Hepatocyte (in vitro differentiated cells): ENCODE data around the gene PEAR1. TPM values are rescaled to one million over a fixed set of nuclear protein-coding genes. Genes with fewer than 3 reads are reported as not detected.

Source experiments
- DNase-seq: peaks from one replicate; pipeline ENCODE4 v3.0.0-alpha.2; 2016; ENCODE audit warnings: low spot score
- H2AFZ ChIP-seq: fragments of 200-600 bp; sonication (generic); 2 replicates; pipeline ENCODE4 v1.6.0; 2016; ENCODE audit warnings: antibody characterized with exemption, mild to moderate bottlenecking
- H3K27ac ChIP-seq: fragments of 200-600 bp; sonication (generic); 2 replicates; pipeline ENCODE4 v1.5.1; 2016; ENCODE audit warnings: mild to moderate bottlenecking
- H3K27me3 ChIP-seq: fragments of 200-600 bp; sonication (generic); 2 replicates; pipeline ENCODE4 v1.6.1; 2016
- H3K36me3 ChIP-seq: fragments of 200-600 bp; sonication (generic); replicated peaks from 2 replicates; pipeline ENCODE4 v1.5.1; 2016; ENCODE audit warnings: low read depth; ENCODE audit not compliant: insufficient read depth
- H3K4me1 ChIP-seq: fragments of 200-600 bp; sonication (generic); 2 replicates; pipeline ENCODE4 v1.5.1; 2016; ENCODE audit warnings: mild to moderate bottlenecking, moderate library complexity; ENCODE audit not compliant: insufficient read depth
- H3K4me2 ChIP-seq: fragments of 200-600 bp; sonication (generic); 2 replicates; pipeline ENCODE4 v1.6.0; 2016
- H3K4me3 ChIP-seq: fragments of 200-600 bp; sonication (generic); 2 replicates; pipeline ENCODE4 v1.5.1; 2016; ENCODE audit warnings: mild to moderate bottlenecking
- H3K79me2 ChIP-seq: fragments of 200-600 bp; sonication (generic); 2 replicates; pipeline ENCODE4 v1.6.0; 2017; ENCODE audit warnings: mild to moderate bottlenecking
- H3K9me2 ChIP-seq: fragments of 200-600 bp; sonication (generic); replicated peaks from 2 replicates; pipeline ENCODE4 v1.6.0; 2017; ENCODE audit warnings: mild to moderate bottlenecking; ENCODE audit not compliant: insufficient read depth
- H3K9me3 ChIP-seq: fragments of 200-600 bp; sonication (generic); 2 replicates; pipeline ENCODE4 v1.5.1; 2016; ENCODE audit warnings: low read depth, mild to moderate bottlenecking
- H4K20me1 ChIP-seq: fragments of 200-600 bp; sonication (generic); 2 replicates; pipeline ENCODE4 v1.6.0; 2016; ENCODE audit warnings: mild to moderate bottlenecking; ENCODE audit not compliant: insufficient read depth, poor library complexity, severe bottlenecking
- CTCF ChIP-seq: fragments of 200-600 bp; sonication (generic); IDR thresholded peaks from 2 replicates; pipeline ENCODE4 v1.5.1; 2016; ENCODE audit warnings: antibody characterized with exemption, mild to moderate bottlenecking; ENCODE audit not compliant: poor library complexity
- EZH2 ChIP-seq: fragments of 200-600 bp; sonication (generic); IDR thresholded peaks from 2 replicates; pipeline ENCODE4 v1.6.1; 2016; ENCODE audit warnings: antibody characterized with exemption, mild to moderate bottlenecking, borderline replicate concordance
- EZH2phosphoT487 ChIP-seq: fragments of 200-600 bp; sonication (generic); IDR thresholded peaks from one replicate; pipeline ENCODE4 v1.6.1; 2018; ENCODE audit warnings: antibody characterized with exemption, mild to moderate bottlenecking, low read depth, moderate library complexity; ENCODE audit not compliant: unreplicated experiment, severe bottlenecking
- WGBS: methylation state at CpG from one replicate; pipeline ENCODE4 v1.1.6; 2016; ENCODE audit warnings: low lambda C conversion rate; ENCODE audit errors: missing lambda C conversion rate; 5-methylcytosine and 5-hydroxymethylcytosine counted together
- polyA plus RNA-seq: library from polyadenylated mRNA; unstranded; fragments of >200 nt; fragmentation: Nextera tagmentation; extraction: Ambion mirVana; gene quantifications from 2 replicates; pipeline ENCODE4 v1.2.1, GENCODE V29; 2016
- total RNA-seq: library from RNA; depleted of rRNA; stranded (reverse); fragments of >200 nt; gene quantifications from 2 replicates; pipeline ENCODE4 v1.2.3, GENCODE V29; 2014

Gene PEAR1
- total and polyA plus RNA-seq, 2 experiments from 2014 or later, result 5.3 to 6.3 TPM

GRCh38 chr1:156854634-156855033, 38.9 kb upstream of the PEAR1 start:
- Histone ChIP-seq H3K4me2 (no peak overlapping the region), H3K9me2 (no peaks in the 10 kb centered on the region), H3K9me3 (no peaks in the 10 kb centered on the region), H3K36me3 (no peaks in the 10 kb centered on the region), H3K4me1 (peaks cover 11% of the 10 kb centered on the region), H4K20me1 (no peaks in the 10 kb centered on the region), H3K4me3 (no peak overlapping the region), H3K79me2 (no peaks in the 10 kb centered on the region), H2AFZ (no peak overlapping the region), H3K27me3 (peaks cover 47% of the 10 kb centered on the region), H3K27ac (no peak overlapping the region)
- TF ChIP-seq CTCF (no peak), EZH2 (no peak)
- 56% methylated on average over 3 of the region's 3 CpGs for WGBS
- DNase-seq, result no peak

- no peaks in the 10 kb centered on the region for H3K9me2 ChIP-seq
- no peak overlapping the region for H3K27ac ChIP-seq
- 72% methylated on average over 3 of the region's 3 CpGs for WGBS
- no peaks in the 10 kb centered on the region for H3K9me3 ChIP-seq
- H3K4me3 ChIP-seq, result no peak overlapping the region
- no peak overlapping the region for H2AFZ ChIP-seq
- H3K79me2 ChIP-seq, result no peaks in the 10 kb centered on the region
- no peaks in the 10 kb centered on the region for H3K36me3 ChIP-seq
- H4K20me1 ChIP-seq, result no peaks in the 10 kb centered on the region
- no peak for DNase-seq
- H3K4me2 ChIP-seq, result no peak overlapping the region
- TF ChIP-seq CTCF (no peak), EZH2 (no peak), EZH2phosphoT487 (no peak)
- peaks cover 26% of the 10 kb centered on the region for H3K4me1 ChIP-seq
- H3K27me3 ChIP-seq, result peaks cover 58% of the 10 kb centered on the region
Measured at GRCh38 chr1:156856282-156856785, 37.2 kb upstream of the PEAR1 start.

GRCh38 chr1:156857532-156857931, 36.0 kb upstream of the PEAR1 start:
- WGBS, result 85% methylated on average over 3 of the region's 3 CpGs
- H4K20me1 ChIP-seq, result no peaks in the 10 kb centered on the region
- peaks cover 70% of the 10 kb centered on the region for H3K27me3 ChIP-seq
- DNase-seq, result no peak
- no peak overlapping the region for H3K4me2 ChIP-seq
- H3K9me3 ChIP-seq, result no peaks in the 10 kb centered on the region
- no peaks in the 10 kb centered on the region for H3K79me2 ChIP-seq
- H3K27ac ChIP-seq, result no peak overlapping the region
- no peaks in the 10 kb centered on the region for H3K36me3 ChIP-seq
- TF ChIP-seq EZH2, result no peak
- no peaks in the 10 kb centered on the region for H3K9me2 ChIP-seq
- peaks cover 26% of the 10 kb centered on the region for H3K4me1 ChIP-seq
- H3K4me3 ChIP-seq, result no peak overlapping the region
- H2AFZ ChIP-seq, result no peak overlapping the region

- Histone ChIP-seq H3K27me3 (peaks cover 73% of the 10 kb centered on the region), H3K36me3 (no peaks in the 10 kb centered on the region), H3K9me3 (no peaks in the 10 kb centered on the region), H3K4me3 (no peak overlapping the region), H3K4me1 (peaks cover 26% of the 10 kb centered on the region), H3K27ac (no peak overlapping the region), H3K9me2 (no peaks in the 10 kb centered on the region), H3K79me2 (no peaks in the 10 kb centered on the region), H2AFZ (no peak overlapping the region), H4K20me1 (no peaks in the 10 kb centered on the region), H3K4me2 (peak overlapping the region; percentile 89)
- WGBS, result 16% methylated on average over 5 of the region's 5 CpGs
- TF ChIP-seq CTCF (no peak), EZH2phosphoT487 (no peak), EZH2 (no peak)
- no peak for DNase-seq
Measured at GRCh38 chr1:156858555-156858956, 35.0 kb upstream of the PEAR1 start.
